HCT116 (cell line): ENCODE data around the gene TMEM119. TPM values are rescaled to one million over a fixed set of nuclear protein-coding genes. Genes with fewer than 3 reads are reported as not detected.

Experiments used
- ATAC-seq: fragments of 200-7000 bp; cut with Tn5 transposase; 2 replicates; pipeline ENCODE4 v1.9.1; 2020; ENCODE audit warnings: mild to moderate bottlenecking, moderate library complexity
- BruUV-seq: library from RNA; stranded (reverse); fragments of 400-500 nt; replicated peaks from 2 replicates; lab custom pipeline; 2021; lab: Mats Ljungman, UMichigan
- CTCF ChIA-PET: fragments of 300-600 bp; sonication (Branson Sonifier 250); formaldehyde crosslinking; loops from one replicate; lab custom pipeline; 2021; ENCODE audit warnings: antibody characterized with exemption; lab: Charles Lee
- POLR2A ChIA-PET: fragments of 300-600, 350-600 bp; sonication (Branson Sonifier 250); formaldehyde crosslinking; loops from one replicate; lab custom pipeline; 2021; ENCODE audit warnings: antibody characterized with exemption; lab: Charles Lee
- RAD21 ChIA-PET, 2 experiments: fragments of 300-600 bp; sonication (Branson Sonifier 250); formaldehyde crosslinking; loops; one replicate each; lab custom pipeline; 2023; ENCODE audit warnings: low total read pairs in 2 of 2; ENCODE audit not compliant: uncharacterized antibody in 2 of 2, unreplicated experiment in 2 of 2, low non-redundant PET in 1 of 2; lab: Charles Lee
- DNase-seq: peaks from one replicate; pipeline ENCODE4 v3.0.0-alpha.2; 2010; ENCODE audit warnings: low read depth, low spot score
- H2AFZ ChIP-seq: fragments of 200-600 bp; shearing (Covaris generic), sonication (generic); 2 replicates; pipeline ENCODE4 v1.6.1; 2017; ENCODE audit warnings: low read depth, mixed run types, mixed read lengths, antibody characterized with exemption, low read length; ENCODE audit not compliant: poor library complexity, severe bottlenecking
- H3K27ac ChIP-seq: 2 replicates; pipeline ENCODE4 v1.5.1; 2012; ENCODE audit warnings: low read depth, low read length
- H3K27me3 ChIP-seq: fragments of 200-600 bp; sonication (generic); 2 replicates; pipeline ENCODE4 v1.6.1; 2016; ENCODE audit warnings: mixed run types, low read length, mixed read lengths; ENCODE audit not compliant: insufficient read depth
- H3K36me3 ChIP-seq, 2 experiments: fragments of 200-500 bp in 1 of 2; fragments of 200-600 bp in 1 of 2; sonication (Bioruptor generic) in 1 of 2; sonication (generic) in 1 of 2; 2 replicates each; pipeline versions ENCODE4 v1.5.1 to v1.6.1; 2014 to 2016; ENCODE audit warnings: low read length in 2 of 2, inconsistent platforms in 1 of 2, mixed read lengths in 1 of 2, mixed run types in 1 of 2; ENCODE audit not compliant: insufficient read depth in 2 of 2, control insufficient read depth in 1 of 2
- H3K4me1 ChIP-seq, 2 experiments: fragments of 200-600 bp in 1 of 2; sonication (generic) in 1 of 2; 2 replicates each; pipeline versions ENCODE4 v1.5.1 to v1.6.1; 2012 to 2017; ENCODE audit warnings: low read length in 2 of 2, inconsistent platforms in 1 of 2, mild to moderate bottlenecking in 1 of 2, mixed read lengths in 1 of 2, mixed run types in 1 of 2, moderate library complexity in 1 of 2; ENCODE audit not compliant: insufficient read depth in 2 of 2, control insufficient read depth in 1 of 2
- H3K4me2 ChIP-seq: fragments of 200-600 bp; sonication (generic); 2 replicates; pipeline ENCODE4 v1.6.1; 2017; ENCODE audit warnings: mixed run types, low read length, mixed read lengths
- H3K4me3 ChIP-seq, 2 experiments: fragments of 200-600 bp in 1 of 2; sonication (generic) in 1 of 2; replicated peaks in 1 of 2; 2 replicates each; pipeline ENCODE4 v1.5.1; 2011 to 2016; ENCODE audit warnings: low read length in 2 of 2, control low read depth in 1 of 2, low read depth in 1 of 2, mild to moderate bottlenecking in 1 of 2, mixed read lengths in 1 of 2, mixed run types in 1 of 2
- H3K79me2 ChIP-seq: fragments of 200-600 bp; sonication (generic); 2 replicates; pipeline ENCODE4 v1.6.1; 2017; ENCODE audit warnings: mild to moderate bottlenecking, mixed run types, low read length, moderate library complexity, mixed read lengths; ENCODE audit not compliant: insufficient read depth
- H3K9ac ChIP-seq: fragments of 200-600 bp; sonication (generic); 2 replicates; pipeline ENCODE4 v1.6.1; 2016; ENCODE audit warnings: low read length, mixed read lengths
- H3K9me2 ChIP-seq: fragments of 200-600 bp; sonication (generic), shearing (Covaris generic); 2 replicates; pipeline ENCODE4 v1.6.1; 2017; ENCODE audit warnings: mixed run types, mild to moderate bottlenecking, moderate library complexity; ENCODE audit not compliant: insufficient read depth
- H3K9me3 ChIP-seq, 2 experiments: fragments of 200-500 bp in 1 of 2; fragments of 200-600 bp in 1 of 2; sonication (Bioruptor generic) in 1 of 2; sonication (generic) in 1 of 2; 2 replicates each; pipeline ENCODE4 v1.6.1; 2014 to 2017; ENCODE audit warnings: low read length in 2 of 2, mixed read lengths in 2 of 2, inconsistent platforms in 1 of 2, low read depth in 1 of 2, mild to moderate bottlenecking in 1 of 2, mixed run types in 1 of 2, moderate library complexity in 1 of 2; ENCODE audit not compliant: control insufficient read depth in 1 of 2, insufficient read depth in 1 of 2
- H4K20me1 ChIP-seq: fragments of 200-600 bp; sonication (generic), shearing (Covaris generic); 2 replicates; pipeline ENCODE4 v1.6.1; 2017; ENCODE audit warnings: mixed run types, mild to moderate bottlenecking, moderate library complexity; ENCODE audit not compliant: insufficient read depth
- EGR1 ChIP-seq: IDR thresholded peaks from 2 replicates; pipeline ENCODE4 v1.6.1; 2012; ENCODE audit warnings: low read depth
- ELF1 ChIP-seq: IDR thresholded peaks from 2 replicates; pipeline ENCODE4 v1.6.1; 2012; ENCODE audit warnings: low read depth, borderline replicate concordance
- EZH2 ChIP-seq: fragments of 200-600 bp; sonication (generic); IDR thresholded peaks from 2 replicates; pipeline ENCODE4 v1.6.1; 2017; ENCODE audit warnings: antibody characterized with exemption, mixed run types
- EZH2phosphoT487 ChIP-seq: fragments of 200-600 bp; IDR thresholded peaks from 2 replicates; pipeline ENCODE4 v1.6.1; 2018; ENCODE audit warnings: antibody characterized with exemption, borderline replicate concordance
- JUND ChIP-seq: IDR thresholded peaks from 2 replicates; pipeline ENCODE4 v1.6.1; 2012
- TCF7L2 ChIP-seq: IDR thresholded peaks from 2 replicates; pipeline ENCODE4 v1.7.0; 2011; ENCODE audit warnings: borderline replicate concordance, inconsistent platforms; ENCODE audit not compliant: insufficient read depth, insufficient read length; ENCODE audit errors: extremely low read depth
- YY1 ChIP-seq: IDR thresholded peaks from 2 replicates; pipeline ENCODE4 v1.6.1; 2011; ENCODE audit warnings: low read length, low read depth, moderate library complexity, mild to moderate bottlenecking; ENCODE audit not compliant: insufficient replicate concordance; ENCODE audit errors: extremely low read depth
- intact Hi-C: fragments of 100-400 bp; cut with micrococcal nuclease; formaldehyde crosslinking; loops from 2 replicates; pipeline ENCODE4 v1.10.0; 2022
- total RNA-seq: library from RNA; stranded (reverse); gene quantifications from one replicate; pipeline ENCODE4 v1.2.1, GENCODE V29; 2021; ENCODE audit not compliant: unreplicated experiment
- TF ChIP-seq, protein P1 (sequence below): IDR thresholded peaks from 2 replicates; pipeline ENCODE4 v1.6.1; 2012; ENCODE audit warnings: low read depth
- TF ChIP-seq, protein P2 (sequence below): IDR thresholded peaks from 2 replicates; pipeline ENCODE4 v1.6.1; 2011; ENCODE audit warnings: mild to moderate bottlenecking, low read length, moderate library complexity; ENCODE audit not compliant: insufficient replicate concordance; ENCODE audit errors: extremely low read depth

TMEM119 gene
- total RNA-seq, 1 experiment from 2014 or later, result not detected

DNA sequence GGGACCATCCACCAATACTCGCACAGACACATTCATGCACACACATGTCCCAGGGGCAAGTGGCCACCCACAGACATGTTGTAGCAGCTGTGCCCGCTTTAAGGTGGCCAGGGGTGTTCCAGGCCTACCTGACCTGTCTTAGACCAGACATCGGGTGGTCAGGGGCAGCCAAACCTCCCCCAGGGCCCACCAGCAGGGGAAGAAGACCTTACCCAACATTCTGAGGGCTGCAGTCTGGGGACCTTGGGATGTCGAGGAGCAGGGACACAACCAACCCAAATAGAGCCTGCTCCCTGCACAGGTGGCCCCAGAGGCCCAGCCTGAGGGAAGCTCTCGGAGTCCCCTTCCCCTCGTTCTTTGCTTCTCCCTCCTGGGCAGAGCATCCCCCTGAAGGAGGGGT is 1.7 kb upstream of the TMEM119 start:
- H3K27ac ChIP-seq, result no peak overlapping the region

DNA sequence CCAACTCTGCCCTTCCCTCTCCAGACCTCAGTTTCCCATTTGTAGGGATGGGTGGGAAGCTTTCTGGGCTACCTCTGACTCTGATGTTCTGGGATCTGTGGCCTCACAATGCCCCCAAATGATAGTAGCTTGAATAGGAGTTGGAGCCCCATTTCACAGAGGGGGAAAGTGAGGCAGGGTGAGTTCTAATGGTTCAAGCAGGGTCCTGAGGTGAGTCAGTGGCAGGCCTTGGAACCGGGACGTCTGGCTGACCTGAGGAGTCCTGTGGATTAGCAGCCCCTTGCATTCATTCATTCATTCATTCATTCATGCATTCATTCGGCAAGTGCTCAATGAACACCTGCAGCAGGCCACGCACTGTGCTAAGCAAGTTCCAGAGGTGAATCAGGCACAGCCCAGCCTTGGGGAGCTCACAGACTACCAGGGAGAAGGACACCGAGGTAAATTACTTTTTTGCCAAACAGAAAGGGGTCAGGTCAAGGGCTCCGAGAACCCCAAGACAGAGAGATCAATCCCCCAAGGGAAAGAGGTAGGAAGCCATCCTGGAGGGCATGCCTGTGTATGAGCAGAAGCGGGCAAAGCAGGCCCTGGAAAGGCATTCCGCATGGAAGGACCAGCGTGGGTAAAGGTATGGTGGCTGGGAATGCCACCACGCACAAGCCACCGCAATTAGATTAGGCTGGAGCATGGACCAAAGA is 818 bp upstream of the TMEM119 start:
- Histone ChIP-seq H3K4me3 (no peak overlapping the region), H2AFZ (no peak overlapping the region), H3K27me3 (no peaks in the 10 kb centered on the region), H3K36me3 (no peaks in the 10 kb centered on the region), H3K4me2 (no peak overlapping the region), H3K79me2 (no peaks in the 10 kb centered on the region), H3K9me2 (no peaks in the 10 kb centered on the region), H3K9ac (no peak overlapping the region), H3K9me3 (no peaks in the 10 kb centered on the region), H3K4me1 (no peaks in the 10 kb centered on the region; a peak in 1 of 4 replicates), H3K27ac (no peak overlapping the region), H4K20me1 (no peaks in the 10 kb centered on the region)
- TF ChIP-seq YY1, result no peak
- TF ChIP-seq TCF7L2, result no peak
- TF ChIP-seq EGR1, result no peak
- TF ChIP-seq ELF1, result no peak
- no peak for TF ChIP-seq EZH2phosphoT487
- no peak for TF ChIP-seq EZH2
- TF ChIP-seq, protein P1, sequence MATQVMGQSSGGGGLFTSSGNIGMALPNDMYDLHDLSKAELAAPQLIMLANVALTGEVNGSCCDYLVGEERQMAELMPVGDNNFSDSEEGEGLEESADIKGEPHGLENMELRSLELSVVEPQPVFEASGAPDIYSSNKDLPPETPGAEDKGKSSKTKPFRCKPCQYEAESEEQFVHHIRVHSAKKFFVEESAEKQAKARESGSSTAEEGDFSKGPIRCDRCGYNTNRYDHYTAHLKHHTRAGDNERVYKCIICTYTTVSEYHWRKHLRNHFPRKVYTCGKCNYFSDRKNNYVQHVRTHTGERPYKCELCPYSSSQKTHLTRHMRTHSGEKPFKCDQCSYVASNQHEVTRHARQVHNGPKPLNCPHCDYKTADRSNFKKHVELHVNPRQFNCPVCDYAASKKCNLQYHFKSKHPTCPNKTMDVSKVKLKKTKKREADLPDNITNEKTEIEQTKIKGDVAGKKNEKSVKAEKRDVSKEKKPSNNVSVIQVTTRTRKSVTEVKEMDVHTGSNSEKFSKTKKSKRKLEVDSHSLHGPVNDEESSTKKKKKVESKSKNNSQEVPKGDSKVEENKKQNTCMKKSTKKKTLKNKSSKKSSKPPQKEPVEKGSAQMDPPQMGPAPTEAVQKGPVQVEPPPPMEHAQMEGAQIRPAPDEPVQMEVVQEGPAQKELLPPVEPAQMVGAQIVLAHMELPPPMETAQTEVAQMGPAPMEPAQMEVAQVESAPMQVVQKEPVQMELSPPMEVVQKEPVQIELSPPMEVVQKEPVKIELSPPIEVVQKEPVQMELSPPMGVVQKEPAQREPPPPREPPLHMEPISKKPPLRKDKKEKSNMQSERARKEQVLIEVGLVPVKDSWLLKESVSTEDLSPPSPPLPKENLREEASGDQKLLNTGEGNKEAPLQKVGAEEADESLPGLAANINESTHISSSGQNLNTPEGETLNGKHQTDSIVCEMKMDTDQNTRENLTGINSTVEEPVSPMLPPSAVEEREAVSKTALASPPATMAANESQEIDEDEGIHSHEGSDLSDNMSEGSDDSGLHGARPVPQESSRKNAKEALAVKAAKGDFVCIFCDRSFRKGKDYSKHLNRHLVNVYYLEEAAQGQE, result no peak
- RAD21 ChIA-PET, result no interaction called here
- no TSS peak for BruUV-seq
- ATAC-seq, result no peak
- CTCF ChIA-PET, result interaction anchor here (1.0 kb wide), 1 partner anchor 36 kb away, joined by 3 read pairs; the partner anchor contains the start of gene ISCU
- DNase-seq, result no peak
- intact Hi-C loops, result no loop called here
- POLR2A ChIA-PET, result no interaction called here

More for the DNA sequence above, 1.7 kb upstream of the TMEM119 start:
- no peaks in the 10 kb centered on the region for H3K9me2 ChIP-seq
- no peak overlapping the region for H3K9ac ChIP-seq
- no peak overlapping the region for H3K4me3 ChIP-seq
- no peak overlapping the region for H2AFZ ChIP-seq
- POLR2A ChIA-PET, result no interaction called here
- H3K4me1 ChIP-seq, result no peaks in the 10 kb centered on the region; a peak in 1 of 4 replicates
- no peaks in the 10 kb centered on the region for H3K36me3 ChIP-seq
- ATAC-seq, result no peak
- no peak for DNase-seq
- BruUV-seq, result no TSS peak
- RAD21 ChIA-PET, result no interaction called here
- TF ChIP-seq, protein P2, sequence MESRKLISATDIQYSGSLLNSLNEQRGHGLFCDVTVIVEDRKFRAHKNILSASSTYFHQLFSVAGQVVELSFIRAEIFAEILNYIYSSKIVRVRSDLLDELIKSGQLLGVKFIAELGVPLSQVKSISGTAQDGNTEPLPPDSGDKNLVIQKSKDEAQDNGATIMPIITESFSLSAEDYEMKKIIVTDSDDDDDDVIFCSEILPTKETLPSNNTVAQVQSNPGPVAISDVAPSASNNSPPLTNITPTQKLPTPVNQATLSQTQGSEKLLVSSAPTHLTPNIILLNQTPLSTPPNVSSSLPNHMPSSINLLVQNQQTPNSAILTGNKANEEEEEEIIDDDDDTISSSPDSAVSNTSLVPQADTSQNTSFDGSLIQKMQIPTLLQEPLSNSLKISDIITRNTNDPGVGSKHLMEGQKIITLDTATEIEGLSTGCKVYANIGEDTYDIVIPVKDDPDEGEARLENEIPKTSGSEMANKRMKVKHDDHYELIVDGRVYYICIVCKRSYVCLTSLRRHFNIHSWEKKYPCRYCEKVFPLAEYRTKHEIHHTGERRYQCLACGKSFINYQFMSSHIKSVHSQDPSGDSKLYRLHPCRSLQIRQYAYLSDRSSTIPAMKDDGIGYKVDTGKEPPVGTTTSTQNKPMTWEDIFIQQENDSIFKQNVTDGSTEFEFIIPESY, result no peak
- no peak for TF ChIP-seq JUND
- TF ChIP-seq EZH2phosphoT487, result no peak
- H3K79me2 ChIP-seq, result no peaks in the 10 kb centered on the region
- no peaks in the 10 kb centered on the region for H3K9me3 ChIP-seq
- CTCF ChIA-PET, result no interaction called here
- no peak overlapping the region for H3K4me2 ChIP-seq
- H3K27me3 ChIP-seq, result no peaks in the 10 kb centered on the region
- intact Hi-C loops, result no loop called here
- no peaks in the 10 kb centered on the region for H4K20me1 ChIP-seq
